ENCODE data around the gene BUD31. TPM values are rescaled to one million over a fixed set of nuclear protein-coding genes. Genes with fewer than 3 reads are reported as not detected.

BUD31 gene
- total and polyA plus RNA-seq, 2 of the 13 experiments (the other 11 are each of a cell fraction or from before 2014, with no cell fraction given), result 35.1 to 79.1 TPM

DNA sequence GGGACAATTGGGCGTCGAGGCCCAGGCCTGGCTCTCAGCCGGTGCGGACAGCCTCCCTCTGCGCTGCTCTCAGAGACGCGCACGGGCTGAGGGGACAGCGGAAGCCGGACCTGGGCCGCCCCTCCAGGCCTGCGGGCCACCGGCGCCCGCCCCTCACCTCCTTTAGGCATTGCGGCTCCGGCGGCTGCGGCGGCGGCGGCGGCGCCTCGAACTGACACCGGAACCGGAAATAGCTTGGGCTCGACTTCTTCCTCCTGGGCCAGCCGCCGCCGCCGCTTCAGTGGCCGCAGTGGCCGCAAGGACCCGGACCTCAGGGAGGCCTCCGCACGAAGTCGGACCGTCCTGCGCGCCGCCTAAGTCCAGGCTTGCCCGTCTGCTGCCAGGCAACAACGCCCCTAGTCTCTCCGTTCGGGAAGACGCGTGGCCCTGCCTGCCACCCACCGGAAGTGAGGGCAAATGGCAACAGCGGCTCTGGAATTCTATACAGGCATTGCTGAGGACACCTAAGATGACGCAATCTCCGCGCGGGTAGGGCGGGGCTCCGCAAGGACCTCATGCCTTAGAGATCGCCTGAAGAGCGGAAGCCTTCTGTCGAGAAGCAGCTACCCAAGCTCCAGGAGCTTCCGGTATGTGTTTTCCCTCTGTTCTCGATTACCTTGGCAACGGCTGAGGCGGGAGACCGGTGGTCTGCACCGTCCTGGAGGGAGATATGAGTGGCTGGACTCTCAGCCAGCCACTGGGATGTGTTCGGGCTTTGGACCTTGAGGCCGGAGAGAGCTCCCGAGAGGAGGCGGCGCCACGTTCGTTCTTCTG, at the start of gene BUD31, which contains the start of gene PDAP1 (continued):
- TF ChIP-seq CSRNP2 (CRISPR knock-in tag; conservative IDR thresholded peaks at IDR 0.05; ENCODE audit: low read depth) (no peak), ONECUT2 (CRISPR knock-in tag; IDR thresholded peaks at IDR 0.05) (no peak), ZNF619 (CRISPR knock-in tag; IDR thresholded peaks at IDR 0.05) (peak; percentile 93), ARID2 (CRISPR knock-in tag; IDR thresholded peaks at IDR 0.05; ENCODE audit: borderline replicate concordance) (0 out of 2 replicates have a peak, but pooled peaks have one; percentile 28), ATF5 (CRISPR knock-in tag; IDR thresholded peaks at IDR 0.05; ENCODE audit: low read depth) (0 out of 2 replicates have a peak, but pooled peaks have one; percentile 64), ZNF17 (CRISPR knock-in tag; IDR thresholded peaks at IDR 0.05) (no peak), ZNF768 (CRISPR knock-in tag; IDR thresholded peaks at IDR 0.05) (peak; percentile 43; the same call in 1 of the 2 replicates), NFKBIZ (CRISPR knock-in tag; IDR thresholded peaks at IDR 0.05) (no peak), NFE2L1 (CRISPR knock-in tag; IDR thresholded peaks at IDR 0.05; ENCODE audit: borderline replicate concordance) (0 out of 2 replicates have a peak, but pooled peaks have one; percentile 47), ZNF737 (CRISPR knock-in tag; IDR thresholded peaks at IDR 0.05; ENCODE audit: borderline replicate concordance) (0 out of 2 replicates have a peak, but pooled peaks have one; percentile 21), SSRP1 (CRISPR knock-in tag; IDR thresholded peaks at IDR 0.05) (no peak), ZNF503 (CRISPR knock-in tag; IDR thresholded peaks at IDR 0.05) (no peak), HNRNPLL (IDR thresholded peaks at IDR 0.05; ENCODE audit: low read depth, low read length, poor library complexity, severe bottlenecking) (peak; percentile 94), ZNF558 (CRISPR knock-in tag; IDR thresholded peaks at IDR 0.05; ENCODE audit: borderline replicate concordance) (0 out of 2 replicates have a peak, but pooled peaks have one; percentile 39), KLF11 (CRISPR knock-in tag; IDR thresholded peaks at IDR 0.05) (peak; percentile 42), POLR2G (IDR thresholded peaks at IDR 0.05; ENCODE audit: low read depth, low read length) (peak; percentile 77), ZBTB8A (CRISPR knock-in tag; IDR thresholded peaks at IDR 0.05; ENCODE audit: borderline replicate concordance, low read depth) (no peak), AKAP8 (CRISPR knock-in tag; IDR thresholded peaks at IDR 0.05) (peak; percentile 41), ZFY (CRISPR knock-in tag; IDR thresholded peaks at IDR 0.05) (peak; percentile 85), BRCA1 (CRISPR knock-in tag; IDR thresholded peaks at IDR 0.05) (no peak), PHB2 (IDR thresholded peaks at IDR 0.05; ENCODE audit: partially characterized antibody) (no peak), ZNF777 (CRISPR knock-in tag; IDR thresholded peaks at IDR 0.05) (no peak; the same call in 1 of the 2 replicates), HOXA7 (CRISPR knock-in tag; IDR thresholded peaks at IDR 0.05) (no peak), MTF1 (CRISPR knock-in tag; IDR thresholded peaks at IDR 0.05) (no peak), TOE1 (CRISPR knock-in tag; IDR thresholded peaks at IDR 0.05) (peak; percentile 26; the same call in 1 of the 2 replicates), RBAK (CRISPR knock-in tag; IDR thresholded peaks at IDR 0.05) (no peak)

Data from HepG2 (cell line).